ENCODE results near the gene SRSF6.
"Not testable (repeated sequence)": the region's sequence is repeated elsewhere in the genome, so short reads cannot be mapped to it uniquely, and the experiment has no call there.

Gene SRSF6

DNA sequence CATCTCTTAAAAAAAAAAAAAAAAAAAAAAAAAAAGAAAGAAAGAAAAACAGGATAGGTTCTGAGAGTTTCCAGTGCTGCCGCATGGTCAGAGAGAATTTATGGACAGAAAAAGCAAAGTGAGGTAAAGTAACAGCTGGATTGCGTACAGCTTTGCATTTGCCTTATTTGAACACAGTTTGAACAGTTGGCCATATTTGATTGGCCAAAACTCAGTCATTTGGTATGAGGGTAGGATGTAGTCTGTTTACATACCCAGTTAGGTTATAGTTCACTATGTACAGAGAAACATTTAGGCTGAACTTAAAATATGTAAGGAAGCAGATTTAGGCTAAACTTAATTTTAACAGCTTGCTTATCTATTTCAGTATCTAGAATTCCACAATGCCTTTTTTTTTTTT lies 32.3 kb downstream of the SRSF6 start:
- DNase-seq, result no peak

DNA sequence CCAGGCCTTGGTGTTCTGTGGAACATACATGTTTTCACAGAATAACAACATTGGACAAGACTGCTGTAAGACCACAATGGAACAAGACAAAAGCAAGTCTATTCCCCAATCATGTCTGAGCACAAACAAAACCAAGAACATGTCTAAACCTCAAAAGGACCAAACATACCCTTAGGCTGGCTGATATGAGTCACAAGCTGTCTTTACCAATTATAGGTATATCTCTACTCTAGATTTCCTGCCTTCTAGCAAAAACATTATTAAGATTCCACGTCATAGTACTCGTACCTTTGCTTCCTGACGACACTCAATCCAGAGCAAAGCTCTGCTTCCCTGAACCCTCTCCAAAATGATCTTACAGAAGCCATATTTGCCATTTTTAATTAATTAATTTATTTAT lies 34.4 kb downstream of the SRSF6 start:
- no peak for DNase-seq

DNA sequence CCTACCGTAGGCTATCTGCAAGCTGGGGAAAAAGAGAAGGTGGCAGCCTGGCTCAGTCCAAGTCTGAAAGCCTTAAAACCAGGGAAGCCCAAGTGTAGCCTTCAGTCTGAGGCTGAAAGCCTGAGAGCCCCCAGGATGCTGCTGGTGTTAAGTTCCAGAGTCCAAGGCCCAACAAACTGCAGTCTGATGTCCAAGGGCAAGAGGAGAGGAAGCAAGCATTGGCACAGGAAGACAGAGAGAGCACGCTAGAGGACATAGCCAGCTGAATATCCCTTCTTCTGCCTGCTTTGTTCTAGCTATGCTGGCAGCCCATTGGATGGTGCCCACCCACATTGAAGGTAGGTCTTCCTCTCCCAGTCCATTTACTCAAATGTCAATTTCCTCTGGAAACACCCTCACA lies 37.7 kb downstream of the SRSF6 start:
- DNase-seq, result no peak

DNA sequence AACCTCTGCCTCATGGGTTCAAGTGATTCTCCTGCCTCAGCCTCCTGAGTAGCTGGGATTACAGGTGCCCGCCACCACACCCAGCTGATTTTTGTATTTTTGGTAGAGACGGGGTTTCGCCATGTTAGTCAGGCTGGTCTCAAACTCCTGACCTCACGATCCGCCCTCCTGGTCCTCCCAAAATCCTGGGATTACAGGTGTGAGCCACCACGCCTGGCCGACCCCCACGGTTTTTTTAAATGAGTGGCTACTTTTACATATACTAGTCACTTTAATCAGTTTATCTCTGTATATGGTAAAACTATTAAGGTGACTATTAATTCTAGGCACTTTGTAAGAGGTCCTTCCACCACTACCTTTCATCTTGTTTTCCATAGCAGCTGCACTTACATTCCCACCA lies 44.3 kb downstream of the SRSF6 start:
- not testable (repeated sequence) for DNase-seq

DNA sequence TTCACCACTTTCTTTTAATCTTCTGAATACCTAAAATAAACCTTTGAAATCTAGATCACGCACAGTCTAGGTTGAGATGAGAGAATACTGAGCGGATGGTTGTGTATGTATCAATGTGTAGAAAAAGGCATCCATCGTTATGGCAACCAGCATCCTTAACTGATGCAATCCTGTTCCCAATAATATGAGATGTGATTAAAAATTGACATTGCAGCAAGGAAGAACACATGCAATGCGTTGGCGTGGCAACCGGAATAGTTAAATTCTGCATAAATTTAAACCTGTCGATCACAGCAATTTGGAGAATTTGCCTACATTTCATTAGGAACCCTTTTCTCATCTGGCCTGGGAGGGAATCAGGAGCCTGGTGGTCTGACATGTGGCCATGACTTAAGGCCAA lies 48.5 kb downstream of the SRSF6 start:
- no peak for DNase-seq

DNA sequence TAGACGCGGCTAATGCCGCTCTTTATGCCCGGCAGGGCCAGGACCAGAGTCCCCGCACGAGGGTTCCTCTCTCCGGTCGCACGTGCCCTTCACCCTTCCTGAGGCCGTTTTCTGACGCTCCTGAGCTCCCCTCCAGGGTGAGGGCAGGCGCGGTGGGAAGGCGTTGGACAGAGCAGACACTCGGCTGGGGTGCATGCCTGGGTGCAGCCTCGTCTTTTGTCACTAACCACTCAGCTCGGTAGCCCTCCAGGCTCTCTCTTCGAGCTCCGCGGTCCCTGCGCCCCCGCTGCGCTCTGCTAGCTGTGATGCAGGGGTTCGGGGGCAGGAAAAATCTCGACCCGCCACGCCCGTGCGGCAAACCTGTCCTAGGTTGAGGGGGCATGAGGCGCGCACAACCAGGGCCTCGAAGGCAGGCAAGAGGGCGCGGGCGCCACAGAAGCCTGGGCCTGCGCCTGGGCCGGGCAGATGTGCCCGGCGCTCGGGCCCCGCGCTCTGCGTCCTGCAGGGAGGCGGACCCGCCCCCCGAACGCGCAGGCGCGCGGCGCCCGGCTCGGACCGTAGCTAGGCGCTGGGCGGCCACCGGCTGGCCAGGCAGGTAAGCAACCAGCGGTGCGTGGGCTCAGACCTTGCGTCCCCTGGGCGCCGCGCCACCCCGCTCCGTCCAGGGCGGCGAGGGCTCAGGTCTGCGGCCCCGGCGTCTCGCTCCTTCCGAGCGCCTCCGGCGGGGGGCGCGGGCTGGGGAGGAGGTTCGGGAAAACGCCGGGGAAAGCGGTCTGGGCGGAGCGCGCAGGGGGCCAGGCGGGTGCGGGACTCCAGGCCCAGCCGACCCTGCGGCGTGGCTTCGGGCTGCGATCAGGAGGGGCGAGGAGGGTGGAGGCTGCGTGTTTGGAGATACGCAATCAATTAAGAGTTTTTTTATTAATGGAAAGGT lies 49.7 kb downstream of the SRSF6 start, which contains the start of gene L3MBTL1:
Gene L3MBTL1 (plus strand): TSS at position 548 of the 931 bp plus-strand sequence. CDS start 5,807 bp downstream, outside the sequence.
- no peak for DNase-seq

DNA sequence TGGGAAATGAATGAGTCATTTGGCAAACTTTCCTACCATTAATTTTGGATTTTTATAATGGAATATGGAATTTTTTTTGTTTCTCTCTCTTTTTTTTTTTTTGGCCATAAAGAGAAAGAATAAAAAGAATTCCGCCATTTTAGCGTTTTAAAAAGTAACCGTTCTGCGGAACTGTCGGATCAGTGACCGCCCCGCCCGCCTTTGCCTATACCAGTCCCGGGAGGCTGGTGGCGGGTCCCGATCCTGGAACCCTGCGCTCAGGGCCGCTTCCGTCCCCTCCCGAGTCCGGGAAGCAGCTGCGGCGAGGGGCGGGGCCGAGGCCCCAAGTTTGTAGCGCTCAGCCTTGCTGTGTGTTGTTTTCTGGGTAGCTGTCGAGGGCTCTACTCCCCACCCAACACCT lies 50.4 kb downstream of the SRSF6 start:
- DNase-seq, result no peak

DNA sequence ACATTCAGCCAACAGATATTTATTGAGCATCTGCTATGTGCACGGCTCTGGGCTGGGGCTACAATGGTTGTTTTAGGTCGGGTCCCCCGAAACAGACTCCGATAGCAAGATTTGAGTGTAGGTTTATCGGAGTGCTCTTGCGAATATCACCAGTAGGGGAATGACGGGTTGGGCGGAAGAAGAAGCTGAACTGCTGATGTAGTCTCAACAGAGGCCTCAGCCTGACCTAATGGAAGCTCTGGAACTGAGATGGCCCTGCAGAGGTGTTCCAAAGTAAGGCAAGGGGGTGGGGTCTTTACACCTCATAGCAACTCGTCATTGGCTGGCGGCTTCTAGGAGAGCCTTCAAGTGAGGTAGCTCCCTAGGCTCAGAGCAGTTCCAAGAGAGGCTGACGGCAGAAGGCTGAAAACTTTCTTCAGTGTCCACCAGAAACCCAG lies 50.9 kb downstream of the SRSF6 start:
- no peak for DNase-seq

DNA sequence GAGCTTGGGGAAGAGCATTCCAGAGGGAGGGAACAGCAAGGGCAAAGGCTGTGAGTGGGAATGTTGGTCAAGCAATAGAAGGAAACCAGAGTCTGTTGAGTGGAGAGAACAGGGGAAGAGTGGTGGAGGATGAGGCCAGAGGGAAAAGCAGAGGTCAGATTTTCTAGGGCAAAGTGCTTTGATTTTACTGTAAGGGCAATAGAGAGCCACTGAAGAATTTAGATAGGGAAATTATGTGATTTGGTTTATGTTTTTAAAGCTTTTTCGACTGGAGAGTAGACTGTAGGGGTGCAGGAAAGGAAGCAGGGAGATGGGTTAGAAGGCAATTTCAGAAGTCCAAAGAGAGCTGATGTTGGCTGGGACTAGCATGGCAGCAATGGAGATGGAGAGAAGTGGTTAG lies 54.2 kb downstream of the SRSF6 start:
- no peak for DNase-seq

DNA sequence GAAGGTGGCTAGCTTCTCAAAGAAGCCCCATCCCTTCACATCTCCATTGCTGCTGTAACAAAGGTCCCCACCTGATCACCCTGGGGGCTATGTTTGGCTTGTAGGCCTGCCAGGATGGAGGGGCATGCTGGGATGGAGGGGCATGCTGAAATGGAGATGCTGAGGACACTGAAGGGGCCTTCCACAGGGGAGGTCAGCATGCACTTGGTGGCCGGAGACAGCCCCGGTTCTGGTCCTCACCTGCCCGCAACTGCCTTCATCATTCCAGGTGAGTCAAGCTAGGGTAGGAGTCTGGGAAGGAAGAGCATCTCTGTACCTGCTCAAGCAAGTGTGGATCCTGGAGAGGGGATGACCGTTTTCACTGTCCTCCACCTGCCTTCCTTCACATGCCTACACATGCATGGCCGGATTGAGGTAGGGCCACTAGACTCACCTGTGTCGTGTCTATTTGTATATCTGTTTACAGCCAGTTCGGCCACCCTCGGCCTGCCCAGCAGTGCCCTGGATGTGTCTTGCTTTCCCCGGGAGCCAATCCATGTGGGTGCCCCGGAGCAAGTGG lies 55.8 kb downstream of the SRSF6 start:
- no peak for DNase-seq

Measured in activated gamma-delta T cell treated with Interleukin-2 at 50 U/mL for 16 hours (primary cell).